NCI-H774 (cell line): ENCODE data around the gene RPL18.

Source experiments
- DNase-seq: peaks from one replicate; lab custom pipeline; 2025; lab: John Stamatoyannopoulos, UW

Gene RPL18

DNA sequence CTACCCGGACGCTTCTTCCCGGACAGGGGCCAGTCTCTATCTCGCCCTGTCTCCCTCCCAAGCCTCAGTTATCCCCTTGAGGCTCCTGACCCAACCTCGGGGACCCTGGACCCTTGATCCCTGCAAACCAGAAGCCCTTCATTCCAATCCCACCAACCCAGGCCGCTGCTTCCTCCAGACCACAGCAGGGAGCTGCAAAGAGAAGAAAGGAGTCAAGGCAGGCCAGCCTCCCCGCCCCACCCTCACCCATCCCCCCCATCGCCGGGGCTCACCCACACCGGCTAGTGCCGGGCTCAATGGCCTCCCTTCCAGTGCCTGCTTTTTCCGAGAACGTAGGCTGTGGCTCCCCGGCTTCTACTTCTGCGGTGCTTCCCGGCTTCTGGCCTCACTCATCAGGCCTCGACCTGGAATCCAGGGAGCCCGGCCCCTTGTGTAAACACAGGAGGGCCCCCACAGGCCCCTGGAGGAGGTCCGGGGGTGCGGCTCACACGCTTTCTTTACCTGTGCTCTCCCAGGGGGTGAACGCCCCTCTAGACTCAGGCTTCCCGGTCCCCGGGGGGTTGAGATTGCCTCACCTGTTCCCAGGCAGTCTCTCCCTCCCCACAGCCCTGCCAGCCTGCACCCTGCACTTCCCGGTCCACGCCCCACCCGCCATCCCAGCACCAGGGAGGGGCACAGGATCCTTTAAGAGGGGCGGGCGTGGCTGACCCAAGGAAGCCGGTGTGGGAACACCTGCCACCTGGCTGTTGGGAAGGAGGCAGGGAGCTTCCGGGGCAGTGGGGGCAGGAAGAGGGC lies 4.3 kb downstream of the RPL18 start, which contains the start of gene FAM83E:
Gene FAM83E (minus strand): TSS at position 641 of the 795 bp plus-strand sequence. CDS start 1,704 bp downstream, outside the sequence.
- DNase-seq = no peak

DNA sequence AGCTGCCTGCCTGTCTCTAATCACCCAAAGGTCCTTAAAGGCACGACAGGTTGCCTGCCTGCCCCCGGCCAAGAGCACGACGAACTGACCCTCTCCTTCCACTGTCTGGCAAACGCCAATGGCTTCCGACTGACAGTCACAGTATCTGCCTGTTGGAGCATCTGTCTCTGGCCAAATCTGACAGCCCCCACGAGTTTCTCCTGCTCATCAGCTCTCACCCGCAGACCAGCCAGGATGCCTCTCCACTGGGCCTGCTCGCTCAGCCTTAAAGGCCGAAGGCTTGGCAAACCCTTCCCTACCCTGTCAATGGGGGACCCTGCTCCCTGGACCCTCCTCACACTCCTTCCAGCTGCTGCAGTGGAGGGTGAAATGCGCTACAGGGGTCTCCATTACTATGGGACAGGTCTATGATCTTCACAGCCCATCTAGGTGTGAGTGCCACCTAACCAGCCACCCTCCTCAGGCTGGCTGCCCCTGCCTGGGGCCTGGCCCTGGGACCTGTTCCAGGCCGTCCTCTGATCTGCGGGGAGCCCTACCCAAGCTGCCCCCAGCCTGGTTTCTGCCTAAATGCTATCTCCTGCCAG lies 5.0 kb downstream of the RPL18 start:
- no peak for DNase-seq

DNA sequence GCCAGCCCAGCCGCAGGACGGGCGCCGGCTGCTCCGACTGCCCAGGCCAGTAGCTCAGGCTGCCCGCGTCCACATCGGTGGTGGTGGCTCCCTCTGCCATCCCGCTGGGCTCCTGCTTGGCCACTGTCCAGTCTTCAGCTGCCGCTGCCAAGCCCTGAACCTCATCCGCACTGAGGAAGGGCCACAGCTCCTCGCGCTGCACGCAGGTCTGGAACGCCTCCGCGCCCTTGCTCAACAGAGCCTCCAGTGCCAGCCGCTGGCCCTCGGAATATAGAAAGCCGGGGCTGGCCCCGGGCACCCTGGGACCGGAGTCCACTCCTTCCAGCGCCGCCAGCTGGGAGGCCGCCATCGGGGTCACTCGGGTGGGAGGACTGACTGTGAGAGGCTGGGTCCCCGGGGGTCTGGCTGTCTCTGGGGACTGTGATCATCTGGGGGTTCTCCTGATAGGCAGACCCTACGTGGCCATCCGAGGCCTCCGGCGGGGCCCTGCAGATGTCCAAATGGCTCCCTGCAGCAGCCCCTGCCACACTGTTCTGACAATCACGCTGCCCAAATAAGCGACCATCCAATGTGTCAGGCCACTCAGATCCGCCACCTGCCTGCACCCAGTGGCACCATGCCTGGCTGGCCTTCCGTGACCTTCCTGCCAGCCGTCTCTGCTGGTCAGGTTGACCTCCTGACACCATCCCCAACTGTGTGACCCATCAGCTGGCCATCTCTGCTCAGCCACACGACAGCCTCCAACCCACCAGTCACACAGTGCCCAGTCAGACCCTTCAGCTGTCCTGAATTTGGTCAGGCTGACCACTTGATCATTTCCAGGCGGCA lies 5.7 kb downstream of the RPL18 start:
- DNase-seq = no peak

DNA sequence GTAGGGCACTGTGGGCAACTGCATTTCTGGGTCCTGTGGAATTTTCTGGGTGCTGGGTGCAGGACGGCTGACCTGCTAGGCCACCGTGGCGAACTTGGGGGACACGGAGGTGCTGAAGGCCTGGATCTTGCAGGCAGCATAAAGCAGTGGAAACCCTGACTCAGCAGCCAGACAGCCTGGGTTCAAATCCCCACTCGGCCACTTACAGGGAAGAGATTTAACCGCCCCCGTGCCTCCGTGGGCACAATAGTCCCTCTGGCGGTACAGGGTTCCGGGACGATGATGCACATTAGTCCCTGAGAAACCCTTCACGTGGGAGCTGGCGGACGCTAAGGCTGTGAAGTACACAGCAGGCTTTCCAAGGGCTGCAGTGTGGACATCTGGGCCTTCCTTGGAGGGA lies 7.1 kb downstream of the RPL18 start:
- no peak for DNase-seq

DNA sequence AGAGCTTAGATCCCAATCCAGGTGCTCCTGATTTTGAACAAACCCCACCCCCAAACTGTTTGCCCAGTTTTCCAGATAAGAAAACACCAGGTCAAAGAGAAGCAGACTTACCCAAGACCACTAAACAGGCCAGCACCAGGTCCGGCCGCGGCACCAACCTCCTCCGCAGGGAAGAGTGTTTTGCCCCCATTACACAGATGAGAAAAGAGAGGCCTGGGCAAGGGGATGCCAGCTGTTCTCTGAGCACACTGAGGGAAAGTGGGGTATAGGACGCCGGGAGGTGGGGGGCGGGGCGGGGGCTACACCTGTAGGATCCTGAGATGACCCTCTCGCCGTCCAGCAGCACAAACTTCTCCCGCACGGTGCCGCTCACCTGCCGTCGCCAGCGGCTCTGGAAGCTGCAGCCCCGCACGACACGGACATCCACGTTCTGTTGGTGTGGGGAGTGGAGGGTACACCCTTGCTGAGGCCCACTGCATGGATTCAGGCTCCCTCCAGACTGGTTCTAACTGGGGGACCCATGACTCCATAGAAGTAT lies 9.3 kb downstream of the RPL18 start:
- DNase-seq = no peak

DNA sequence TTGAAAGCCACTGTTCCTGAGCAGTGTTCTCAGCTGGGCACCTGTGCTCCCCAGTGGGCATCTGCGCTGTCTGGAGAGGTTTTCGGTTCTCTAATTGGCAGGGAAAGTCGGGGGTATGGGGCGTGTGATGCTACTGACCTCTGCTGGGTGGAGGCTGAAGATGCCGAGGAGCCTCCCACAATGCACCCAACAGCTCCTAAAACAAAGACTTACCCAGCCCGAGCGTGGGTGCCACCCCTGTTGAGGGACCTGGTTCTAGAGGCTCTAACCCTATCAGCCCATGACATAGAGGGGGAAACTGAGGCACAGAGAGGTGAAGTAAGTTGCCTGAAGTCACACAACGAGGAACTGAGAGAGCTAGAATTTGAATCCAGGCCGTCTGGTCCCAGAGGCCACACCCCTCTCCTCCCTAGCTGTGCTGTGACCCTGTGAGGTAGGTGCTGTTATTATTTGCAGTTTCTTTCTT lies 10.1 kb downstream of the RPL18 start:
- peak; percentile 38 for DNase-seq

DNA sequence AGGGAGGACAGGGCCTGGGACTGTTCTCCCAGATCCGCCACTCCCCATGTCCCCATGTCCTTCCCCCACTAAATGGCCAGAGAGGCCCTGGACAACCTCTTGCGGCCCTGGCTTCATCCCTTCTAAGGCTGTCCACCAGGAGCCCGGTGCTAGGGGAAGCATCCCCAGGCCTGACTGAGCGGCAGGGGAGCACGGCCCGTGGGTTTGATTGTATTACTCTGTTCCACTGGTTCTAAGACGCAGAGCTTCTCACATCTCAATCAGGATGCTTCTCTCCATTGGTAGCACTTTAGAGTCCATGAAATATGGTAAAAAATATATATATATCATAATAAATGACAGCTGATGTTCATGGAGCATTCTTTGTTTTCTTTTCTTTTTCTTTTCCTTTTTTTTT lies 11.6 kb downstream of the RPL18 start:
- DNase-seq = no peak

DNA sequence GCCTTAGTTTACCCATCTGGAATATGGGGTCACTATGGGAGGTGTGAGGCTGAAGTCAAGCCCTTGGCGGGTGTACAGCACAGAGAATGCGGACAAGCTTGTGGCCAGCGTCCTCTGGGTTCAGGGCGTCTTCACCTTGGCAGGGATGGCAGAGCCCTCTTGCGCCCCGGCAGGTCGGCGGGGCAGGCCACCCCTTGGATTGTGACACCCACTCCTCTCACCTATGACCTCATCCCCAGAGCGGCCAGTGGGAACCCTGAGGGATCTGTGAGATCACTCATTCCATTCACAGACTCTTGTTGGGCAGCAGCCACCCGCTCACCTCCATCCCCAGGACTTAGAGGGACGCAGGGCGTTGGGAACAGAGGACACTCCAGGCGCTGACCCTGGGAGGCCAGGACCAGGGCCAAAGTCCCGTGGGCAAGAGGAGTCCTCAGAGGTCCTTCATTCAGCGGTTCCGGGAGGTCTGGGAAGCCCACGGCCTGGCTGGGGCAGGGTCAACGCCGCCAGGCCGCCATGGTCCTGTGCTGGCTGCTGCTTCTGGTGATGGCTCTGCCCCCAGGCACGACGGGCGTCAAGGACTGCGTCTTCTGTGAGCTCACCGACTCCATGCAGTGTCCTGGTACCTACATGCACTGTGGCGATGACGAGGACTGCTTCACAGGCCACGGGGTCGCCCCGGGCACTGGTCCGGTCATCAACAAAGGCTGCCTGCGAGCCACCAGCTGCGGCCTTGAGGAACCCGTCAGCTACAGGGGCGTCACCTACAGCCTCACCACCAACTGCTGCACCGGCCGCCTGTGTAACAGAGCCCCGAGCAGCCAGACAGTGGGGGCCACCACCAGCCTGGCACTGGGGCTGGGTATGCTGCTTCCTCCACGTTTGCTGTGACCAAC lies 12.3 kb downstream of the RPL18 start, which contains the start of gene SPACA4:
Gene SPACA4 (plus strand): TSS at position 280 of the 896 bp plus-strand sequence. CDS start 237 bp downstream, at position 517.
- no peak for DNase-seq

DNA sequence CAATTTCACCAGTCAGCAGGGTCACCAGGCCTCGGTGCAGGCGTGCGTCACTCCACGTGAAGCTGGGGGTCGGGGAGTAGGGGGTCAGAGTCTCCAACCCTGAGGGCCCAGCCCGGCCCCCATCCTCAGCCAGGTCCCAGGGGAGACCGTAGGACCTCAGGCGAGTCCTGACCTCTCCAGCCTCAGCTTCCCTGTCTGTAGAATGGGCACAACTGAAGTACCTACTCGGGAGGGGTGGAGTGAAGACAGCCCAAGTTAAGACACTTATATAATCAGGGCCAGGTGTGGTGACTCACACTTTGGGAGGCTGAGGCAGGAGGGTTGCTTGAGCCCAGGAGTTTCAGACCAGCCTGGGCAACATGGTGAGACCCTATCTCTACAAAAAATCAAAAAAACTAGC lies 15.1 kb downstream of the RPL18 start:
- no peak for DNase-seq

DNA sequence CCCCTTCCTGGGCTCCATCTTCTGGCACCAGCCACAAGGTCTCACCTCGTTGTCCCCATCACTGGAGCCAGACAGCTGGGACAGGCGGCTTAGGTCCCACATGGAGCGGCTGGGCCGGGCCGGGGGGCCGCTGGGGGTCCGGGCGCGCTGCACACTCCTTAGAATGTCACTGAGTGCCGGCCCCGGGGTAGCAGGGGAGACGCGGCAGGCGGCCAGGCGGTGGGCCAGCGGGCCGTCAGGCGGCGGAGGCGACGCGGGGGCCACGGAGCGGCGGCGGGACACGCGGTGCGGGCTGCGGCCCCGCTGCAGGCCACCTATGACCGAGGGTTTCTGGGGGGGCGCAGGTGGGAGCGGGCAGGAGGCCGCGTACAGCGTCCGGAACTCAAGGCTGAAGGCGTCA lies 15.5 kb downstream of the RPL18 start:
- DNase-seq = no peak

DNA sequence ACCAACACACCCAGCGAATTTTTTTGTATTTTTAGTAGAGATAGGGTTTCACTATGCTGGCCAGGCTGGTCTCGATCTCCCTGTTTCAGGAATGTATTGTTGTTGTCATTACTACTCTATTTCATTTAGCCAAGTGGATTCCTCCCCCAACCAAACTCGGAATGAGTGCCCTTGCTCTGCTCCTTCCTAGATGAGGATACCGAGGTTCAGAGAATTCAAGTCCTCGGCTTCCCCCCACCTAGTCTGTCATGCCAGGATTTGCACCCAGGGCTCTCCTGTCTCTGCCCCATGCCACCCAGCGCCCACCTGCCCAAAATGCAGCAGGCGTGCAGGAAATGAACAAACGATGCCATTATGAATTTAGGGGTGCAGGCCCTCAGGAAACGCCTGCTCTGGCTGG lies 16.0 kb downstream of the RPL18 start:
- DNase-seq = no peak

DNA sequence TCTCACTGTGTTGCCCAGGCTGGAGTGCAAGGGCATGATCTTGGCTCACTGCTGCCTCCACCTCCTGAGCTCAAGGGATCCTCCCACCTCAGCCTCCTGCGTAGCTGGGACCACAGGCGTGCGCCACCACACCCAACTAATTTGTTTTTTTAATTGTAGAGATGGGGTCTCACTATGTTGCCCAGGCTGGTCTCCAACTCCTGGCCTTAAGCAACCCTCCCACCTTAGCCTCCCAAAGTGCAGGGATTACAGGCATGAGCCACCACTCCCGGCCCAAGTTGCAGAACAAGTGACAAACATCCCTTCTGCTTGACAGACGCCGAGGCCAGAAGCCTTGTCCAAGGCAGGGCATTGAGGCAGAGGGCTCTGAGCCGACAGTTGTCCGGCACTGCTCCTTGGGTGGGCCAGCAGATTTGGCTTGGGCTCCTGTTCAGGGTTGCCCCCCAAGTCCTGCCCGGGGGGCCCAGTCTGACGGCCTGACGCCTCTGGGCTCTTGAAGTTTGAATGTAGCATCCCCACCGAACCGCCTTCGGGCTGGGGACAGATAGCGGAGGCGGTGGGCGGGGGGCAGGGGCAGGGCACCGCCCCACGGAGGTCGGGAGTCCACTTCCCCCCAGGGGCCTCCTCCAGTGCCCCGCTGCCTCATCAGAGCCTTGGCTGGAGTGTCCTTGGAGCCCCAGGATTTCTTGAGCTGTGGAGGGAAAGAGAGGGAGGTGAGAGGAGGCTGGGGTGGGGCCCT lies 18.1 kb downstream of the RPL18 start:
- DNase-seq = no peak

DNA sequence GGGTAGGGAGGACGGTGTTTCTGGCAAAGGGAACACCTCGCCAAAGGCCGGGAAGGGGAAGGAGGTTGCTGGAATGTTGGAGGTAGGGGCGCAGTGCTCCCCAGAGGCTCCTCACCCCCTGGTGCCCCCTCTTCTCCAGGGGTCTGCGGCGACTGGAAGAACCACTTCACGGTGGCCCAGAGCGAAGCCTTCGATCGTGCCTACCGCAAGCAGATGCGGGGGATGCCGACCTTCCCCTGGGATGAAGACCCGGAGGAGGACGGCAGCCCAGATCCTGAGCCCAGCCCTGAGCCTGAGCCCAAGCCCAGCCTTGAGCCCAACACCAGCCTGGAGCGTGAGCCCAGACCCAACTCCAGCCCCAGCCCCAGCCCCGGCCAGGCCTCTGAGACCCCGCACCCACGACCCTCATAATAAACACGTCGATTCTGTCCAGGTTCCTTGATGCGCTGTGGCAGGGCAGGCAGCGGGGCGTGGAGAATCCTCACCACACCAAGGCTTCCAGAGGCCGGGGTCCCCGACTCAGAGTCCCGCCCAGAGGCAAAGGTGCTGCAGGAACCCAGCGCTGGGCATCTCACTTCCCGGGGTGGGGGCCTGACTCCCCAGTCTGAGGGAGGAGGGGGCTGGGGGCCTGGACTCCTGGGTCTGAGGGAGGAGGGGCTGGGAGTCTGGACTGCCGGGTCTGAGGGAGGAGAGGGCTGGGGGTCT lies 19.8 kb downstream of the RPL18 start:
- no peak for DNase-seq

DNA sequence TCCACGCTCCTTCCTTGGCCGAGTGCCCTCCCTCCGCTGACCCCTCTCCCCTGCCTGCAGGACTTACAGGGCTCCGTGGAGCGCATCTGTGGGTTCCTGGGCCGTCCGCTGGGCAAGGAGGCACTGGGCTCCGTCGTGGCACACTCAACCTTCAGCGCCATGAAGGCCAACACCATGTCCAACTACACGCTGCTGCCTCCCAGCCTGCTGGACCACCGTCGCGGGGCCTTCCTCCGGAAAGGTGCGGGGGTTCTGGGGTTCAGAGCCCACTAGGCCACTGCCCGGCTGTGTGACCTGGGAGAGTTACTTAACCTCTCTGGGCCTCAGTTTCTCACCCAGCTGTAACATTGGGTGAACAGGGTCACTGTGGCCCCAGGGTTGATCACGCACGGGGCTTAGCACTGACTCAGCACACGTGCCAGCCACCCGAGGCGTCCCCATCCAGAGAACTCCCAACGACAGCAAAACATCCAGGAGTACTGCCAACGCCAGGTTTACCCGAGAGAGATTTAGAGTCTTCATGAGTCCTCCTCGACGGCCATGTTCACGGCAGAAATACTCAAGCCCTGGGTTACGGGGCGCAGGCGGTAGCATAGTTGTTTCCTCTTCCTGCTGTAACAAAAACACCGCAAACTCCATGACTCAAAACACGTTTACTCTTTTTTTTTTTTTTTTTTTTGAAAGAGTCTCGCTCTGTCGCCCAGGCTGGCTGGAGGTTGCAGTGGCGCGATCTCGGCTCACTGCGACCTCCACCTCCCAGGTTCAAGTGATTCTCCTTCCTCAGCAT lies 22.1 kb downstream of the RPL18 start:
- DNase-seq = no peak

DNA sequence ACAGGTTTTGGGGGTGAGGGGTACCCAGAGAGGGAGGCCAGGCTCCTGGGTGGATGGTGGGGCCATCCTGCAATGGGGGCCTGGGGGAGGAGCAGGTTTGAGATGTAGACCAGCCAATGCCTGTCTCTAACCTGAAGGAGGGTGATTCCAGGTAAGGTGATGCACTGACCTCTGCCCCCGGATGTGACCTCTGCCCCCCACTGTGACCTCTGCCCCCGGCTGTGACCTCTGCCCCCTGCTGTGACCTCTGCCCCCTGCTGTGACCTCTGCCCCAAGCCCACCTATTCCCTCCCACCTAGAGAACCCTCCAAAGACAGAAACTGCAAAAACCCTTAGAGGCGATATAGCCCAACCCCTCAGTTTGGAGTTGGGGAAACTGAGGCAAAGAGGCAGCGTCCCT lies 22.7 kb downstream of the RPL18 start:
- DNase-seq = no peak

DNA sequence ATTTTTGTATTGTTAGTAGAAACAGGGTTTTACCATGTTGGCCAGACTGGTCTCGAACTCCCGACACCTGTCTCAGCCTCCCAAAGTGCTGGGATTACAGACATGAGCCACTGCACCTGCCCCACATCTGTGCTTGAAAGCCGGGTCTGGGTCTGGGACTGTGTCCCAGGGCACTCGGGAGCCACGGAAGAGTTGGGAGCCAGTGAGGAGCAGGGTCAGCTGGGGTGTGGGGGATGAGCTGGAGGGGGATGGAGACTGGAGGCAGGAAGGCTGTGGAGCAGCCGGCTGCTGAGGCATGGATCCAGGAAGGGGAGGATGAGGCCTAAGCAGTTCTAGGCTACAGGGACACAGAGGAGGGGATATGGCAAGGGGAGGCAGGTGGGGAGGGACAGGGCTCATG lies 23.1 kb downstream of the RPL18 start:
- DNase-seq = no peak

DNA sequence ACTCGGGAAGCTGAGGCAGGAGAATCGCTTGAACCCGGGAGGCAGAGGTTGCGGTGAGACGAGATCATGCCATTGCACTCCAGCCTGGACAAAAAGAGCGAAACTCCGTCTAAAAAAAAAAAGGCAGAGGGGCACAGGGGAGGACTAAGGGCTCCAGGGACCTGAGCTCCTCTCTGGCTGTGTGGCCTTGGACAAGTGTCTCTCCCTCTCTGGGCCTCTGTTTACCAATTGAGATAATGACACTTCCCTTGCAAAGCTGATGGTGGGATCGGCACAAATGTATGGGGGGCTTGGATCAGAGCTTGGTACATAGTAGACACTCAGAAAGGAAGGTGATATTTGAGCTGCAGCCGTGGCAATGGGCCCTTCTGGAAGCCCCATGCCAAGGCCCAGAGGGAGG lies 23.8 kb downstream of the RPL18 start:
- no peak for DNase-seq

DNA sequence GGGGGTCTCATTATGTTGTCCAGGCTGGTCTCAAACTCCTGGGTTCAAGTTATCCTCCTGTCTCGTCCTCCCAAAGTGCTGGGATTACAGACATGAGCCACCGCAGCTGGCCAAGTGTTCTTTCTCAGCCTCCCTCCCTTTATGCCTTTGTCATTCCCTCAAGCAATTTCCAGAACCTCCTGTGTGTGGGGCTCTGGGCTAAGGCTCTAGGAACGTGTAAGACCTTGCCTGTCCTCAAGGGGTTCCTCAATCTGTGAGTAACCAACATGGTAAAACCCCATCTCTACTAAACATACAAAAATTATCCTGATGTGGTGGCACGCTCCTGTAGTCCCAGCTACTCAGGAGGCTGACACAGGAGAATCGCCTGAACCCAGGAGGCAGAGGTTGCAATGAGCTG lies 28.0 kb downstream of the RPL18 start:
- no peak for DNase-seq
